Stimulated activated CD8-positive, alpha-beta memory T cell treated with anti-CD3 and anti-CD28 coated beads, Interleukin-12 subunit alpha, Interleukin-12 subunit beta, amount 100 ng/mL, for 24 hours (primary cell): ENCODE results near the gene LSM14B.
"Not testable (repeated sequence)": the region's sequence is repeated elsewhere in the genome, so short reads cannot be mapped to it uniquely, and the experiment has no call there.

ENCODE experiments used
- DNase-seq: peaks from one replicate; pipeline ENCODE4 v3.0.0-alpha.2; 2020; ENCODE audit errors: extremely low read depth

The LSM14B gene

DNA sequence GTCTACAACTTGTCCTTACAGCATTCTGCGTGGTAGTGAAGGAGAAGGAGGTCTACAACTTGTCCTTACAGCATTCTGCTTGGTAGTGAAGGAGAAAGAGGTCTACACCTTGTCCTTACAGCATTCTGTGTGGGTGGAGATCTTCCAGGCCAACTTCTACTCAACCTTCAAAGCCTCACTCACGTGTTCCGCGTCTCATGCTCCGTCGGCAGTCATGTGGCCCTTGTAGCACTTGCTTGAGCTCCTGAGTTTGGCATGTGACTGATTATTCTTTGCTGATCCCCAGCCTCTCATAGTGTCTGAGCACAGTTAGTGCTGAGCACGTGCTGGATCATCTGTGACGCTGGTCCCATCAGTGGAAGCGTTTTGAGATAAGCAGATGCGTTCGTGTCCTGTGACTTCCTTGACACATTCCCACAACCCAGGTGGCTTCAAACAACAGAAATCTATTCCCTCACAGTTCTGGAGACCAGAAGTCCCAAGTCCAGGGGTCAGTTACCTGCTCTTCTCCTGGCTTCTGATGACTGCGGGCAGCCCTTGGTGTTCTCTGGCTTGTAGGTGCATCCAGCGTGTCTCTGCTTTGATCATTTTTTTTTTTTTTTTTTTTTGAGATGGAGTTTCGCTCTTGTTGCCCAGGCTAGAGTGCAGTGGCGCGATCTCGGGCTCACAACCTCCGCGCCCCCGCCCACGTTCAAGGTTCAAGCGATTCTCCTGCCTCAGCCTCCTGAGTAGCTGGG is 23.9 kb downstream of the LSM14B start:
- DNase-seq: no peak

DNA sequence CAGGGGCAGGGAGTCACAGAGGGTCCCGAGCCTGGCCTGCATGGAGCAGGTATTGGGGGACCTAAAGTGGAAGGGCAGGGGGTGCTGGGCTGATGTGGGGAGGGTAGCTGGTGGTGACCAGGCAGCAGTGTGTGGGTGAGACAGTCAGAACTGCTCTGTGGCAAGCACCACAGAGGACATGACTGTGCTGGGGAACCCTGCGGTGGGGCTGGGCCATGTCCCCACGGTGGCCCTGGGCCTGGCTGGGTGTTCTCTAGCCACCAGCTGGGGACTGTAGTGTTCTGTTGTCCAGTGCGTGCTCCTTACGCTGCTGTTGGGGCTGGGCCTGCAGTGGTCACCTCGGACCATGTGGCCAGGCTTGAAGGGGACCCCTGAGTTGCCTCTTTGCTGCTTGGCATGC is 24.9 kb downstream of the LSM14B start:
- DNase-seq: no peak

DNA sequence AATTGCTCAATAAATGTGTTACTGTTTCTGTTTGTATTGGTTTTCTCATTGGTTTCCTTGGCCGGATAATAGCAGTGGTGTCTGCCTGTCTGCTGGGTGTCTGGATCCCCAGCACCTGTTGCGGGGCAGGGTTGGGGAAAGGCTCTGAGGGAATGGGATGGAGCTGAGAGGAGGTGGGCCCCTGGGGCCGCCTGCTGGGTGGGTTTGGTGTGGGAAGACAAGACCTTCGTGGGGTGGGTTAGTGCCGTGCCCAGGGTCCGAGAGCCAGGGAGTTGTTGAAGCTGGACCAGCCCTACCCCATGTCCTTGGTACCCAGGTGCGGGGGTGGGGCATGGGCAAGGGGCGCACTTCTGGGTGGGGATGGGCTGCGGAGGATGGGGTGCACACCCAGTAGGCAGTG is 25.3 kb downstream of the LSM14B start:
- no peak for DNase-seq

DNA sequence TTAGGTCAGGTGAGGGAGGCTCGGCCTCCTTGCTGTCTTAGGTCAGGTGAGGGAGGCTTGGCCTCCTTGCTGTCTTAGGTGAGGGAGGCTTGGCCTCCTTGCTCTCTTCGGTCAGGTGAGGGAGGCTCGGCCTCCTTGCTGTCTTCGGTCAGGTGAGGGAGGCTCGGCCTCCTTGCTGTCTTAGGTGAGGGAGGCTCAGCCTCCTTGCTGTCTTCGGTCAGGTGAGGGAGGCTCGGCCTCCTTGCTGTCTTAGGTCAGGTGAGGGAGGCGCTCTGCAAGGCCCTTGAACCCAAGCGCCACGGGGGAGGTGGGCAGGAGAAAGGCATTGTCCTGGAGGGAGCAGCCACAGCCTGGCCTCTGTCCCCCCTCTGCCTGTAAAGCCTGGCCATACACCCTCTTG is 26.1 kb downstream of the LSM14B start:
- not testable (repeated sequence) for DNase-seq

DNA sequence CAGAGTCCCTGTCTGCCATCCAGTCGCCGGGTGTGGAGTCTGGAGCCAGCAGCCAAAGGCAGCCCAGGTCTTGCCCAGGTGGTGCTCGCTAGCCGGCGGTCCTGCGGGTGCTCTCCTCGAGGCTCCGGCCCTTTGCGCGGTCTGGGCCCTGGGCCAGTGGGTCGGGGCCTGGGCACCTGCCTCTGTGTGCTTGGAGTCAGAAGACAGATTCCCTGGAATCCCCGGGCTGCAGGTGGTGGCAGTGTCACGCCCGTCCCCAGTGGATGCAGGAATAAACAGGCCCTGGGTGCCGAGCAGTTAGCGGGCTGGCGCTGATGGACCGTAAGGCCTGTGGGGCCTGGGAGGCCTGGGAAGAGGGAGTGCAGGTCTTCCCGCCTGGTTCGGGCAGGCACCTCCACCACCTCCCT is 26.6 kb downstream of the LSM14B start:
- DNase-seq: no peak

DNA sequence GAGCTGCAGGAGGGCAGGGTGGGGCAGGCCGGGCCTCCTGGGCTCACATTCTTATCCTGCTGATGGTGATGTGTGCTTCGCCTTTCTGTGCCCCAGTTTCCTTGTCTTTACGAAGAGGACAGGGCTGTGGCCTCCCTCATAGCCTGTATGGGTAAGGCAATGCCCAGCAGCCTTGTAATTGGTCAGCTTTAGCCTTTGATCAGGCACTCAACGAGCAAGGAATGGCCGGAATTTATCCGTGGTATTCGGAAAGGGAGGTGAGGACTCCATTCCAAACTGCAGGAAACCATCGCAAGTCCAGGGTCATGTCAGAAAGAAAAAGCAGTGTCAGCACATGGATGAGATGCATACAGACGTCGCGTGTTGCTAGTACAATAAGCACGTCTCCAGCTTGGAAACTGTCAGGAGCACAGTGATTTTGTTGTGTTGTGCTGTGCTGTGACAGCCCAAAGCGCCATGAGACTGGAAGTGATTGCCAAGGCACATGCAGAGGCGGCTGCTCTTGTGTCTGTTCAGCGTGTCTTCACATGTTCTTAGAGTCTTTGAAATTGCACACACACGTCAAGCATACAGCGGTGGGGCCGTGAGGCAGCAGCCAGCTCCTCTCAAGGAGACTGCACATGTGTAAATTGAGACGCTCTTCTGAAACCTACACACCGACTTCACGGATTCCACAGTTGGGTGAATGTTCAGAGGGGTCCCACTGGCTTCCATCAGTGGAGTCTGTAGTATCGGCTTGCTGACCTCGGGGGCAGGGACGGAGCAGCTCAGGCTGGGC is 27.4 kb downstream of the LSM14B start:
- DNase-seq: no peak

DNA sequence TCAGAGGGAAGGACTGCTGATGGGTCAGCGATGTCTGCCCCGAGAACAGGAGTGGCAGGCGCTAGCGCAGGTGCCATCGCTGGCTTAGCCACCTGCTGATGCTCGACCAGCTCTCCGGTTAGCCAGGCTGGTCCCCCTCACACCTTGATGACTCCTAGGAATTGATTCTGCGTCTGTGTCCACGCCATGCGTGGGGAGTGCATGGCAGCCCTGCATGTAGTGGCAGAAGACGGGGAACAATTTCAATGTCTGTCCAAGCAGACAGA is 28.0 kb downstream of the LSM14B start:
- no peak for DNase-seq

DNA sequence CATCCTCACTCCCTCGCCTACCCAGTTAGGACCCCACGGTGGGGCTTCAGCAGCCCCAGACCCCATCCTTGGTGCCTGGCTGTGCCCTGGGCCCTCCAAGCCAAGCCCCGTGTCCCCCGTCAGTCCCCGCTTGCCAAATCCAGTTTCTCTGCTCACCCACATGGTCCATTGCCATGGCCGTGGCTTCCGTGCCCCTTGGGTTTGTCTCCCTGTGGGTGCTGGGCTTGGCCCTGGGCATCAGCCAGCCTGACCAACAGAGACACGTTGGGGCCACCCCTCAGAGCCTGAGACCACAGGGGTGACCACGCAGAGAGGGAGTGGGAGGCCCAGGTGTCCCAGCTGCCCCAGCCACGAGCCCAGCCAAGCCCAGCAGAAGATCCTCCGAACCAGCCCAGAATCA is 28.9 kb downstream of the LSM14B start:
- DNase-seq: no peak

DNA sequence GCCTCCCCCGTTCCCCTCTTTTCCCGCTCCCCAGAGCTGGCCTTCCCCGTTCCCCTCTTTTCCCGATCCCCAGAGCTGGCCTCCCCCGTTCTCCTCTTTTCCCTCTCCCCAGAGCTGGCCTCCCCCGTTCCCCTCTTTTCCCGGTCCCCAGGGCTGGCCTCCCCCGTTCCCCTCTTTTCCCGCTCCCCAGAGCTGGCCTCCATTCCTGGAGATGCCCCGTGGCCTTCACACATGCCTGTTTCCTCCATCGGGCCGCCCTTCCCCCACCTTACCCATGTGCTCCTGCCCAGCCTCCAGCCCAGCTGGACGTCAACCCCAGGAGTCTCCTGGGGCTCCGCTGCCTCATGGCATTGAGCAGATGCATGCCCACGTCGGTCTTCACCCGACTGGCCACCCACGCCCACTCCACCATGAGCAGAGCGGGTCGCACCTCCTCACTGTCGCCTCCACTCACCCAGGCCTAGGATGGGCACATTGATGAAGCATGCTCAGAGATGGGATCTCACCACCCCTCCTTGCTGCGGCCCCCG is 29.6 kb downstream of the LSM14B start:
- DNase-seq: no peak

DNA sequence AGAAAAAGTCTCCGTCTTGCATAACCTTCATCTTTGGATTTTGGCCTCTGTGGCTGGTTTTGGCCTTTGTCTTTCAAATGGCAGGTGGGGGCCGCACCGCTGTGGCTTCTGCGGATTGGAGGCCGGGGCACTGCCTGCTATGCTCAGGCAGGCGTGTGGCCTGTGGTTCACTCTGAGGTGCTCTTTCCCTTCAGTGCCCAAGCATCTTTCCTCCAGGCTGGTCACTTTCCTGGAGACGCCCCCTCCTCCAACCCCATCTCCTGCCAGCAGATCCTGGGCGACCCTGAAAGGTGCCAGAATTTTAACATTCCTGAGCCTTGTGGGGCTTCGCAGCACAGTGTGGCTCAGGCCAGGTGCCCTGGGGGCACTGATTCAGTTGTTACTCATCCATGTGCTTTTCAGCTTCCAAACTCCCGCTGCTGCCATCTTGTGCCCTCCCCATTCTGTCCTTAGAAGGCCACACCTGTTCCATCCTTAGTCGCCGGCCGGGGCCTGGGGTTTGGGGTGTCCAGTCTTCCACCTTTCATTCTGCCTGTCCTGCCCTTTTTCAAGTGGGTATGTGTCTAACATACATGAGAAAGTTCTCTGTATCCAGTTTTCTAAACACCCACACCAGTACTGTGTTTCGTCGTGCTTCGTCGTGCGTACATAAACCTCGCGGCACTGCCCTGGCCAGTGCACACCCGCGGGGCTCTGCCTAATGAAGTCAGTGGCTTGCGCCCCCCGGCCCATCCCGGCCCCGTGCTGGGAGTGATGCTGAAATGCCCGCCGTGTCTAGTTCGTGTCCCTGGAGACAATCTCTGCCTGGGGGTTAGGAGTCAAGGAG is 33.4 kb downstream of the LSM14B start:
- no peak for DNase-seq

DNA sequence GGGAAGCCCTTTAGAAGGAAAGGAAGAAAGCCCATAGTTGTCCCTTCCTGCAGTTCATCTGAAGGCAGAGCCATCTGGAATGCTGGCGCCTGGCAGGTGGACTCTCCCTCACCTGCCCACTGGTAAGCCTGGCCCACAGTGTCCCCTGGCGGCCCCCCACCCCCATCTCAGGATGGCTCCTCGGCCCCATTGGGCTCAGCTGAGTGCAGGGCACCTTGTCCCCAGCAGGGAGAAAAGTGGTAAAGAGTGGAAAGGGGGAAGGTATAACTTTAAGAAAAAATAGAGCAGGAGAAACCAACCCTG is 33.9 kb downstream of the LSM14B start:
- DNase-seq: no peak

DNA sequence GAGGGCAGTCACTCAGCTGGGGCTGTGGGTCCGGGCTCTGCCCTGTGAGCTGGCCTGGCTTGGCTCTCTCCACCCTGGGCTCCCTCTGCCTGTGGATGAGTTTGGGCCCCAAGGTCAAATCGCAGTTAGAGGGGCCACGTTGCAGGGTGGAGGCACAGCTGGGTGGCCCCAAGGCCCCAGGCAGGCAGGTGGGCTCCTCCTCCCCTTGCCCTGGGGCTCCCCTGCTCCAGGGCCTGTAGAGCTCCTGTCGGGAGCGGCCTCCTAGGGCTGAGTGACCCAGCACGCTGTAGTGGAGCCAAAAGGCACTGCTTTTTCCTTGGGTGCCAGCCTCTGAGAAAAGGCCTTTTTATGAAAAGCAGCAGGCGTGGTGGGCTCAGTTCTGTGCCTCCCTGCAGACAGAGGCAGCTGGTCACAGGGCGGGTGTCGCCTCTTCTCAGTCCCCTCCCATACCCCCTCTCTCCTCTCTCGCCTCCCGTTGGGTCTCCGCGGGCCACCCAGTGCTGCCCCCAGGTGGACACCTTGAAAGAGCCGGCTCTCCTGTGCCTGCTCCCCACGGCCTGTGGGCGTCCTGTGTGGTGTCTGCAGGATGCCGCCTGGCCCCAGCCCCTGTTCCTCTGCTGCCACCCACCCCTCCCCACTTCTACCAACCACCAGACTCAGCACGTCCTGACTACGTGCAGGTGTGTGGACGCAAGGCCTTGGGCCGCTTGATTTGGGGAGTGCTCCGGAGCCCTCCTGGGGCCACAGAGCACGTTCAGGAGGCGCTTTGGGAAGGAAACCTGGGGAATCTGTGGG is 34.5 kb downstream of the LSM14B start:
- DNase-seq: no peak

DNA sequence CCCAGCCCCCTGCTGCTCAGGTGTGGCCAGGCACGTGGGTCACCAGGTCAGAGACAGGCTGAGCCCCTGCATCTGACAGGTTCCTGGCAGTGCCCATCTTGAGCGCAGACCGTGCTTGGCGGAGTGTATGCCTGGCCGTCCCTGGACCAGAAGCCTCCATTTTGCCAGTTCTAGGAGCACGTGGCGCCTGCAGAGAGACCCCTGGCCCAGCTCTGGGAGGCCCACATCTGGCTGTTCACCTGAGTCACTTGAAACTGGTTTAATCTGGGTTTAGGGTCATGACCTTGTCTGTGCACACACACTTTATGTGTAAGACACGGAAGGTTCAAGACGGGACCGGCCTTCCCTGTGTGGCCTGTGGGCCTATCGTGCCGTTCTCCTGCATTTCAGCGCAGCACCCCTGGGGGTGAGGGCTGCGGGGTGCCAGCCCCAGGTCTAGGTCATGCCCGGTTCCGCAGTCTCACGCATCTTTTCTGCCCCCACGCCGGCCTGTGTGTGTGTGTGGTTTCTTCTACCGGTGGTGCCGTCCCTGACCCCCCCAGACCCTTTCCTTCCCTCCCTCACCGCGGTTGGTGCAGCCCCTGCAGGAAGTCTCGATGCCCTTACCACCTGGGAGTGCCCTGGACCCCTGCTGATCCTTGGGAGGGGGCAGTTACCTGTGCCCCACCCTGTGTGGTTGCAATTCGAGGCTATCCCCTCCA is 35.3 kb downstream of the LSM14B start:
- DNase-seq: no peak

DNA sequence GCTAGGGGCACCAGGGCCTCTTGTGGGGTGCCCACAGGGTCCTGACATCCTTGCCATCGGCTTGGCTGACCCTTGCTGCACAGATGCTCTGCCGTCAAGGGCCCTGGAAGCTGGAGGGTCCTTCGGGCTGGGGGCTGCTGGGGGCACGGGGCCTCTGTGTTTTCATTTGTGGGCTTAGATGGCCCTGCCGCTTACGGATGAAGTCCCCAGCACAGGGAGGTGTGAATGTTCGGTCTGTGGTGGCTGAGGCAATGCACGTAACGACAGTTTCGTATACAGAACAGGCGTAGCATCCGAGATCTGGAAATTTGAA is 35.8 kb downstream of the LSM14B start:
- DNase-seq: no peak

DNA sequence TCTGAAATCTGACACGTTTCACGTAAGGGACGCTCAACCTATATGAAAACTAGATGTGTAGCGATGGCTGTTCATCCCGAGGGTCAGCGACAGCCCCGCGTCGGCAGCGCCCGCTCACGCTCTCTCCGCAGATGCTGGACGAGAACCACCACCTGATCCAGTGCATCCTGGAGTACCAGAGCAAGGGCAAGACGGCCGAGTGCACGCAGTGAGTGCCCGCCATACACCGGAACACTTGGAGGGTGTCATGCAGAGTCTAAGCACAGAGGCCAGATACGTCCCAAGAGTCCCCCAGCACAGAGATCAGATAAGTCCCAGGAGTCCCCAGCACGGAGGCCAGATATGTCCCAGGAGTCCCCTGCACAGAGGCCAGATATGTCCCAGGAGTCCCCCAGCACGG is 36.3 kb downstream of the LSM14B start:
- DNase-seq: no peak

DNA sequence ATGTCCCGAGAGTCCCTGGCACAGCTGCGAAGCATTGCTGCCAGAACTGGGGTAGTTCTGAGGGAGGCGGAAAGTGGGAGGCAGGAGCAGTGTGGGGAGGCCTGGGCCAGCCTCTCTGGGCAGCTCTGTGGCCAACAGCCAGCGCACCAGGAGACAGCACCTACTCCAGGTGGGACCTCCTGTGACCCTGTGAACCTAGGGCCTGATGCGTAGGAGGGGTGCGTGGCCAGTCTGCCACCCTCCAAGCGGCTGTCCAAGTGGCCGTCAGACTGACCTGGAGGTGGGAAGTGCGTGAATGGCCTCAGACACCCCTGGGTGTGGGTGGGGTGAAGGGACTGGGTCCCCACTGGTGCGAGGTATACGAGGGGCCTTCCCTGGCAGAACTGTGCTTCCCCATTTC is 36.8 kb downstream of the LSM14B start:
- DNase-seq: no peak

DNA sequence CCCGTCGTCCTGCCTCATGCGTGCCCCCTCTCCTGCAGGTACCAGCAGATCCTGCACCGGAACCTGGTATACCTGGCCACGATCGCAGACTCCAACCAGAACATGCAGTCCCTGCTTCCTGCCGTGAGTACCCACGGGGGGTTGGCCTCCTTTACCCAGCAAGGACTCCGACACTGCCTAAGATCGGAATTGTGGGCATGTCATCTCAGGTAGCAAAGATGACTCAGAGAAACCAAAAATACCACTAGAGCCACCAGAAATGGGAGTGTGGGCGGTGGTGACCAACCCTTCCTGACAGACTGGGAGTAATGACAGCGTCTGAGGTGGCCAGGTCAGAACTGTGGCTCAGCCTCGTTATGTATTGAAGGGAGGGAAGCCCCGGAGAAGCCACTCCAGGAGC is 37.6 kb downstream of the LSM14B start:
- no peak for DNase-seq

DNA sequence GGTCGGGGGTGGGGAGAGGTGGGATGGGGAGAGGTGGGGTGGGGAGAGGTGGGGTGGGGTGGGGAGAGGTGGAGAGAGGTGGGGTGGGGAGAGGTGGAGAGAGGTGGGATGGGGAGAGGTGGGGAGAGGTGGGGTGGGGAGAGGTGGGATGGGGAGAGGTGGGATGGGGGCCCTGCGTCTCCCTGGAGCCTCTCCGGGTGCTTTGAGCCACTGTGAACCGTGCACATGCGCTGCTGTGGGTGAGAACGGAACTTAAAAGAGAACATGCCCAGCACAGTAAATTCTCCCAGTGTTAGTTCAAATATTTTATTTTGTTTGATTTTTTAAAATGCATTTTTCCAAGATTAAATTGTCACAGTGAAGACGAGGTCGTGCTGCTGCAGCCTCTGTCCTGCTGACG is 38.0 kb downstream of the LSM14B start:
- DNase-seq: no peak

DNA sequence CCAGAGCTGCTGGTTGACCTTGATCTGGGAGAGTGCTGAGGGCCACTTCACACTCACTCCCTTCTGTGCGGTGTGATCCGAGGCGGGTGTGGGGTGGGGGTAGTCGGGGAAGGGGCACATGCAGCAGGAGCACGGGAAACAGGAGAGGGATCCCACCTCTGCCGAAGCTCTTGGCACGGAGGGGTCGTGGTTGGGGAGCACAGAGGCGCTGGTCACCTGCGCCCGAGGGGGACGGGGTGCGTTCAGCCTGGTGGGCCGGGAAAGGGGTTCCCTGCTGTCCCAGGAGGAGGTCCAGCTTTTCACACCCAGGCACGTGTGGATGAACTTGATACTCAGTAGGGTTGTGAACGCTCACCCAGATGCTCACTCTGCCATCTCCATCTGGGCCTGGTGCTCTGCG is 38.6 kb downstream of the LSM14B start:
- no peak for DNase-seq

DNA sequence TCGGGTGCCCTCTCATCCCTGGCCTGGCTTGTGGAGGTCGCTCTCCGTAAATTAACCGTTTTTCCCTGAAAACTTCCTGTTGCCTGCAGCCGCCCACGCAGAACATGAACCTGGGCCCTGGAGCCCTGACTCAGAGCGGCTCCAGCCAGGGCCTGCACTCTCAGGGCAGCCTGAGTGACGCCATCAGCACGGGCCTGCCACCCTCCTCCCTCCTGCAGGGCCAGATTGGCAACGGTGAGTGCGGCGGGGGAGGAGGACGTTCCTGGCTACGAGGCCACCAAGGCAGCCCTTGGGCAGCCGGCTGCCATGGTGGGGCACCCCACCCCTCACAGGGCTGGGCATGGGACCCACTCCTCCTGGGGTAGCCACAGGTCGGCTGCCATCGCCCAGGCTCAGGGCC is 39.1 kb downstream of the LSM14B start:
- no peak for DNase-seq

DNA sequence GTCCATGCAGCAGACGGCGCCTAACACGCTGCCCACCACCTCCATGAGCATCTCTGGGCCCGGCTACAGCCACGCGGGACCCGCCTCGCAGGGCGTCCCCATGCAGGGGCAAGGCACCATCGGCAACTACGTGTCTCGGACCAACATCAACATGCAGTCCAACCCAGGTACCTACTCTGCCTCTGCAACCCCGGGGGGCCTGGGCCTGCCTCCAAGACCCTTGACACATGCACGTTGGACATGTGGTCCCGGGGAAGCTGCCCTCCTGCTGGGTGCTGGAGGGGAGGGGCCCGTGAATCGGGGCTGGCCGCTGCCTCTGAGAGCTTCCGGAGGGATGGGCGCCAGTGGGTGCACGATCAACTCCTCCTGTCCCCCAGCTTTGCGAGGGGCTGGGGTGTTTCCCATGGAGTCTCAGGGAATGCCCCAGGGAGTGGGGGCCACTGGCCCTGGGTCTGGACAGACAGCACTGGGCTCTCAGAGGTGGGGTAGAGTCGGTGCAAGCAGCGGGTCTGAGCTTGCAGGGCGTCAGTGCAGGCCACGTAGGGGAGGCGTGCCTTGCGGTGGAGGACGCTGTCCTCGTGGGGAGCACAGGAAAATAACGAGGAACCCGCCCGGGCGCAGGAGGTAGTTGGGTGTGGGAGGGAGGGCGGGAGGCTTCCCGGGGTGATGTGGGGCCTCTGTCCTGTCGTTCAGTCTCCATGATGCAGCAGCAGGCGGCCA is 40.6 kb downstream of the LSM14B start:
- no peak for DNase-seq
